OCI-LY7 (cell line): ENCODE measurements around the gene NRIP1. TPM values are rescaled to one million over a fixed set of nuclear protein-coding genes. Genes with fewer than 3 reads are reported as not detected.

Experiments used
- BruUV-seq: library from RNA; stranded (reverse); fragments of 400-500 nt; replicated peaks from 2 replicates; lab custom pipeline; 2021; lab: Mats Ljungman, UMichigan
- CTCF ChIA-PET: fragments of 300-600 bp; sonication (Branson Sonifier 250); formaldehyde crosslinking; loops from one replicate; lab custom pipeline; 2022; ENCODE audit warnings: antibody characterized with exemption; ENCODE audit not compliant: unreplicated experiment; lab: Charles Lee
- POLR2A ChIA-PET: fragments of 300-600 bp; sonication (Branson Sonifier 250); formaldehyde crosslinking; loops from one replicate; lab custom pipeline; 2022; ENCODE audit warnings: antibody characterized with exemption; lab: Charles Lee
- DNase-seq: peaks from one replicate; pipeline ENCODE4 v3.0.0-alpha.2; 2015; ENCODE audit warnings: low spot score
- H2AFZ ChIP-seq: fragments of 200-600 bp; sonication (generic), shearing (Covaris generic); 2 replicates; pipeline ENCODE4 v1.6.1; 2014; ENCODE audit warnings: mild to moderate bottlenecking, antibody characterized with exemption, low read length, moderate library complexity
- H3K27ac ChIP-seq: fragments of 200-600 bp; sonication (generic); 2 replicates; pipeline ENCODE4 v1.5.1; 2014; ENCODE audit warnings: mixed run types, low read depth, mild to moderate bottlenecking, moderate library complexity, low read length, inconsistent platforms; ENCODE audit not compliant: poor library complexity, severe bottlenecking
- H3K36me3 ChIP-seq: fragments of 200-600 bp; sonication (generic); 2 replicates; pipeline ENCODE4 v1.6.1; 2014; ENCODE audit warnings: mild to moderate bottlenecking, antibody characterized with exemption, low read length, moderate library complexity, mixed read lengths; ENCODE audit not compliant: insufficient read depth
- H3K4me1 ChIP-seq: fragments of 200-600 bp; sonication (generic); 2 replicates; pipeline ENCODE4 v1.5.1; 2014; ENCODE audit warnings: mild to moderate bottlenecking, low read length; ENCODE audit not compliant: insufficient read depth, poor library complexity, severe bottlenecking
- H3K4me2 ChIP-seq: fragments of 200-600 bp; sonication (generic); 2 replicates; pipeline ENCODE4 v1.6.1; 2014; ENCODE audit warnings: mild to moderate bottlenecking, low read length
- H3K4me3 ChIP-seq: fragments of 200-600 bp; sonication (generic); 2 replicates; pipeline ENCODE4 v1.5.1; 2014; ENCODE audit warnings: mild to moderate bottlenecking, low read depth, low read length; ENCODE audit not compliant: poor library complexity, severe bottlenecking
- H3K79me2 ChIP-seq: fragments of 200-600 bp; sonication (generic); 2 replicates; pipeline ENCODE4 v1.6.1; 2016; ENCODE audit warnings: low read depth, mild to moderate bottlenecking, low read length, moderate library complexity, mixed read lengths; ENCODE audit not compliant: insufficient read depth
- H3K9me2 ChIP-seq: fragments of 200-600 bp; sonication (generic); 2 replicates; pipeline ENCODE4 v1.6.1; 2016; ENCODE audit warnings: mild to moderate bottlenecking, low read length, mixed read lengths; ENCODE audit not compliant: insufficient read depth
- H3K9me3 ChIP-seq: fragments of 200-600 bp; sonication (generic); 2 replicates; pipeline ENCODE4 v1.6.1; 2014; ENCODE audit warnings: mild to moderate bottlenecking, mixed run types, low read length, mixed read lengths
- H4K20me1 ChIP-seq: fragments of 200-600 bp; sonication (generic); 2 replicates; pipeline ENCODE4 v1.6.1; 2014; ENCODE audit warnings: mild to moderate bottlenecking, antibody characterized with exemption, low read length, moderate library complexity, mixed read lengths; ENCODE audit not compliant: insufficient read depth
- CTCF ChIP-seq: fragments of 200-600 bp; sonication (generic); conservative IDR thresholded peaks from 2 replicates; pipeline ENCODE4 v1.5.1; 2014; ENCODE audit warnings: mild to moderate bottlenecking, antibody characterized with exemption, low read length, moderate library complexity, mixed read lengths
- EZH2phosphoT487 ChIP-seq: fragments of 200-600 bp; sonication (generic); IDR thresholded peaks from 2 replicates; pipeline ENCODE4 v1.6.1; 2018; ENCODE audit warnings: low read depth, borderline replicate concordance, mild to moderate bottlenecking, mixed run types, antibody characterized with exemption, low read length, moderate library complexity, mixed read lengths
- intact Hi-C: fragments of 100-400 bp; cut with micrococcal nuclease; formaldehyde crosslinking; loops from one replicate; pipeline ENCODE4 v1.10.0; 2022; ENCODE audit not compliant: unreplicated experiment
- total RNA-seq, 2 experiments: library from RNA; depleted of rRNA in 1 of 2; stranded (reverse); fragments of >200 nt in 1 of 2; shearing (Covaris generic) in 1 of 2; gene quantifications; 2 replicates each; pipeline ENCODE4 v1.2.3, GENCODE V29; 2014 to 2022

NRIP1 gene
- total RNA-seq, 2 experiments from 2014 or later: not detected

- Histone ChIP-seq H3K9me2 (no peaks in the 10 kb centered on the region), H3K4me2 (no peak overlapping the region), H3K79me2 (no peaks in the 10 kb centered on the region), H3K36me3 (no peaks in the 10 kb centered on the region), H2AFZ (no peak overlapping the region), H3K4me1 (no peaks in the 10 kb centered on the region), H3K4me3 (no peak overlapping the region), H3K27ac (no peak overlapping the region), H3K9me3 (no peaks in the 10 kb centered on the region), H4K20me1 (no peaks in the 10 kb centered on the region)
- intact Hi-C loops: no loop called here
- no peak for DNase-seq
- ChIA-PET CTCF (interaction anchor here (0.5 kb wide), 1 partner anchor 170 kb away, joined by 3 read pairs; no protein-coding TSS in a partner anchor), POLR2A (interaction anchor here (1.9 kb wide), 1 partner anchor 14 kb away, joined by 5 read pairs; no protein-coding TSS in a partner anchor)
- no peak for TF ChIP-seq EZH2phosphoT487
- TF ChIP-seq CTCF: no peak
- no TSS peak for BruUV-seq
Observed at GRCh38 chr21:14993115-14993514, 71.7 kb downstream of the NRIP1 start.

GRCh38 chr21:14991957-14992356 is 72.8 kb downstream of the NRIP1 start:
- ChIA-PET POLR2A (interaction anchor here (0.9 kb wide), 1 partner anchor 527 kb away, joined by 3 read pairs; no protein-coding TSS in a partner anchor), CTCF (no interaction called here)
- Histone ChIP-seq H3K36me3 (no peaks in the 10 kb centered on the region), H3K4me2 (no peak overlapping the region), H3K4me1 (no peaks in the 10 kb centered on the region), H2AFZ (no peak overlapping the region), H3K9me3 (no peaks in the 10 kb centered on the region), H3K4me3 (no peak overlapping the region), H3K79me2 (no peaks in the 10 kb centered on the region), H4K20me1 (no peaks in the 10 kb centered on the region), H3K9me2 (no peaks in the 10 kb centered on the region), H3K27ac (no peak overlapping the region)
- intact Hi-C loops: no loop called here
- no TSS peak for BruUV-seq
- TF ChIP-seq CTCF: no peak
- no peak for TF ChIP-seq EZH2phosphoT487
- DNase-seq: no peak

GRCh38 chr21:14989359-14989758 is 75.4 kb downstream of the NRIP1 start:
- POLR2A ChIA-PET: no interaction called here
- Histone ChIP-seq H3K4me3 (no peak overlapping the region), H3K79me2 (no peaks in the 10 kb centered on the region), H3K4me2 (no peak overlapping the region), H3K9me2 (no peaks in the 10 kb centered on the region), H3K27ac (no peak overlapping the region), H3K4me1 (no peaks in the 10 kb centered on the region), H3K9me3 (no peaks in the 10 kb centered on the region), H3K36me3 (no peaks in the 10 kb centered on the region), H2AFZ (no peak overlapping the region), H4K20me1 (no peaks in the 10 kb centered on the region)
- DNase-seq: no peak
- CTCF ChIA-PET: no interaction called here
- intact Hi-C loops: no loop called here
- TF ChIP-seq CTCF (no peak), EZH2phosphoT487 (no peak)
- BruUV-seq: no TSS peak
